ENCODE results near the gene POTEJ. TPM values are rescaled to one million over a fixed set of nuclear protein-coding genes. Genes with fewer than 3 reads are reported as not detected.

POTEJ gene
- polyA plus RNA-seq, 3 donors, result not detected

Small RNAs within 50 kb of the gene (small RNA-seq; reads per million reads assigned to genes)
- gene RF00017 (ENCODE audit: insufficient read length, low read depth), result not detected
- not detected for gene RNU6-848P (ENCODE audit: insufficient read length, low read depth)

Other genes with a start within 250 kb of the POTEJ start
- gene POTEI, start 102.1 kb upstream of the POTEJ start, polyA plus RNA-seq, result not detected
- not detected for gene CFC1B, start 90.2 kb upstream of the POTEJ start, polyA plus RNA-seq
- not detected for gene CFC1, start 11.9 kb upstream of the POTEJ start, polyA plus RNA-seq
- gene GPR148, start 117.6 kb downstream of the POTEJ start, polyA plus RNA-seq, result not detected
- gene AMER3, start 144.1 kb downstream of the POTEJ start, polyA plus RNA-seq, result not detected
- under 1 TPM in 1 of 3 donors, not detected in 2; 0.05 TPM for gene ARHGEF4, start 225.5 kb downstream of the POTEJ start, polyA plus RNA-seq

Measured in CD14-positive monocyte (primary cell).